Tibial artery (tissue), 4 donors: ENCODE measurements around the gene GRIK2.

ENCODE experiments used
- DNase-seq, 2 donors: peaks; one replicate each; pipeline ENCODE4 v3.0.0-alpha.2; 2019
- H3K27ac ChIP-seq, 2 donors: fragments of 200-600 bp; sonication (generic) in 1 of 2; 1 replicate in 1 of 2; 2 replicates in 1 of 2; pipeline ENCODE4 v1.5.1; 2018 to 2019; ENCODE audit warnings: mild to moderate bottlenecking in 1 of 2
- H3K27me3 ChIP-seq, 2 donors: fragments of 200-600 bp; sonication (generic) in 1 of 2; one replicate each; pipeline versions ENCODE4 v1.5.1 to v1.6.0; 2016 to 2019
- H3K36me3 ChIP-seq, 3 donors: fragments of 200-600 bp; sonication (generic) in 2 of 3; one replicate each; pipeline ENCODE4 v1.5.1; 2016 to 2019; ENCODE audit warnings: mild to moderate bottlenecking in 2 of 3
- H3K4me1 ChIP-seq, 4 donors: fragments of 200-600 bp; sonication (generic) in 2 of 4; 1 replicate in 3 of 4; 2 replicates in 1 of 4; pipeline ENCODE4 v1.5.1; 2016 to 2019
- H3K4me3 ChIP-seq, 2 donors: fragments of 200-600 bp; sonication (generic) in 1 of 2; 1 replicate in 1 of 2; 2 replicates in 1 of 2; pipeline ENCODE4 v1.5.1; 2018 to 2019; ENCODE audit warnings: mild to moderate bottlenecking in 2 of 2
- H3K9me3 ChIP-seq, 3 donors: fragments of 200-600 bp; sonication (generic) in 1 of 3; one replicate each; pipeline ENCODE4 v1.5.1; 2016 to 2019
- CTCF ChIP-seq, 2 experiments: fragments of 200-600 bp in 1 of 2; fragments of 450-650 bp in 1 of 2; IDR thresholded peaks; one replicate each; pipeline ENCODE4 v1.5.1; 2017 to 2019; ENCODE audit warnings: antibody characterized with exemption in 2 of 2, mild to moderate bottlenecking in 1 of 2, moderate library complexity in 1 of 2
- intact Hi-C: fragments of 100-400 bp; cut with DNase I; formaldehyde crosslinking; loops from one replicate; pipeline ENCODE4 v1.15.0; 2023; ENCODE audit warnings: low total_unique reads

The GRIK2 gene

GRCh38 chr6:101531538-101531937 lies 138.0 kb downstream of the GRIK2 start:
- Histone ChIP-seq H3K4me1 (no peaks in the 10 kb centered on the region), H3K27ac (no peak overlapping the region), H3K9me3 (no peaks in the 10 kb centered on the region), H3K27me3 (no peaks in the 10 kb centered on the region), H3K4me3 (no peak overlapping the region), H3K36me3 (no peaks in the 10 kb centered on the region)
- intact Hi-C loops, result no loop called here
- no peak for DNase-seq
- TF ChIP-seq CTCF (IDR thresholded peaks at IDR 0.05), result no peak

DNA sequence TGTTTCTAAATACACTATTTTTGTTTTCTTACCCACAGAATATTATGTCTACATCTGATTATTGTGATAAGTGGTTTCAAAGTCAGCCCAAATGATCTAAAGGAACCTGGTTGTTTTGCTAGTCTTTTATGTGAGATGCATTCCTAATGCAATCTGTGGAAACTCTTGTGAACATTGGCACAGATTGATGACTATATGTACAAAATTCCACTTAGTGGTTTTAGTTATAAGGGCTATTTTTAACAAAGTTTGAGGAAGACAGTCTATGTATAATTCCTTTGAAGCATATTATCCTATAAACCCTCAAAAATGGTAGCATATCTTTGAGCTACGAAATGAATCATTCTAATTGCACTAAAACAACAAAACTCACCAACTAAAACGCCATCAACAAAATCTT lies 140.9 kb downstream of the GRIK2 start:
- Histone ChIP-seq H3K4me3 (no peak overlapping the region), H3K27ac (no peak overlapping the region), H3K36me3 (no peaks in the 10 kb centered on the region), H3K27me3 (no peaks in the 10 kb centered on the region), H3K4me1 (no peaks in the 10 kb centered on the region), H3K9me3 (no peaks in the 10 kb centered on the region)
- intact Hi-C loops, result no loop called here
- no peak for TF ChIP-seq CTCF (IDR thresholded peaks at IDR 0.05)
- no peak for DNase-seq

DNA sequence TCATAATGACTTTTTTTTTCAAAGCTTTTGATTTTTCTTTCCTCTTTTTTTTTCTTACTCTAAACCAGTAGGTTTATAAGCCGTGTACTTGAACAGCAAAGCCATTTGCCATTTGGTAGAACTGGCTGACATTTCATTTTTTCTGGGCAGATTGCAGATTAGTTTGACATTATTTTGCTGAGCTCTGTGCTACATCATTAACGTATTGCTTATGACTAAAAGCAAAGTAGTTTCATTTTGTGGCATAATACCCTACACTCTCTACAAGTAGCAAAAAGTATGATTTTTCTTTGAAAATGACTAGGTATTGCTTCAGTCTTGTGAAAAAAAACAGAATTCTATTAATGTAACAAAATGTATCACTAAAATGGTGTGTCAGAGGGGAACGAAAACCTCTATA lies 141.3 kb downstream of the GRIK2 start:
- DNase-seq, result no peak
- Histone ChIP-seq H3K36me3 (no peaks in the 10 kb centered on the region), H3K9me3 (no peaks in the 10 kb centered on the region), H3K4me1 (no peaks in the 10 kb centered on the region), H3K27me3 (no peaks in the 10 kb centered on the region), H3K27ac (no peak overlapping the region), H3K4me3 (no peak overlapping the region)
- no peak for TF ChIP-seq CTCF (IDR thresholded peaks at IDR 0.05)
- intact Hi-C loops, result no loop called here

DNA sequence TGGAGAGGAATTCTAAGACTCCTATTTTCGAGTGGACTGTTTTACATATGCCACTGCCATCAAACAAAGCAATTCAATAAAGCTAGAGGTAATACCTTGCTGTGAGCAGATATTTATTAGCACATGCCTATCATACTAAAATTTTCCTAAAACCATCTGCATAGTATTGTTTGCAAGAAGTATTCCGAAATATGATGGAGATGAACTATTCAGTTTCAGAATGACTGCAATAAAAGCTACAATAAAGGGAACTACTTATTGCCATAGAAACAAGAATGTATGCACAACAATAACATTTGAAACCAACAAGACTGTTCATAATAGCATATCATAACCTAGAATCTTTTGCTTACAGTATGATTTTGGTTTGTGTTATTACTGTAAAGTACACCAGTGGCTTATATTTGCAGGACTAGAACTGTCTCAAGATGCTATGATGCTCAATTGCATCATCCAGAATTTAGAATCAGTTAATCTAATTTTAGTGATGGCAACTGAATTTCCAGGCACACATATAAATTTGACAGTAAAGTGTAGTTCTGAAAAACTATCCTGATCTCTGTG lies 144.3 kb downstream of the GRIK2 start:
- no peaks in the 10 kb centered on the region for H3K9me3 ChIP-seq
- no peak overlapping the region for H3K4me3 ChIP-seq
- TF ChIP-seq CTCF (IDR thresholded peaks at IDR 0.05), result no peak
- intact Hi-C loops, result no loop called here
- no peaks in the 10 kb centered on the region for H3K27me3 ChIP-seq
- H3K36me3 ChIP-seq, result no peaks in the 10 kb centered on the region
- no peak for DNase-seq
- no peaks in the 10 kb centered on the region for H3K4me1 ChIP-seq
- no peak overlapping the region for H3K27ac ChIP-seq

GRCh38 chr6:101539510-101540245 lies 146.2 kb downstream of the GRIK2 start:
- H3K27me3 ChIP-seq, result no peaks in the 10 kb centered on the region
- no peak overlapping the region for H3K27ac ChIP-seq
- H3K36me3 ChIP-seq, result no peaks in the 10 kb centered on the region
- no peak overlapping the region for H3K4me3 ChIP-seq
- no peak for TF ChIP-seq CTCF (IDR thresholded peaks at IDR 0.05)
- DNase-seq, result no peak
- no peaks in the 10 kb centered on the region for H3K4me1 ChIP-seq
- intact Hi-C loops, result no loop called here
- no peaks in the 10 kb centered on the region for H3K9me3 ChIP-seq
